Activated T-helper 17 cell treated with anti-CD3 and anti-CD28 coated beads, Interleukin-2, amount 50 U/mL, for 72 hours (primary cell): ENCODE measurements around the gene NANOS1. TPM values are rescaled to one million over a fixed set of nuclear protein-coding genes. Genes with fewer than 3 reads are reported as not detected.

ENCODE experiments used
- ATAC-seq: fragments of 150-1000 bp; cut with Tn5 transposase; replicated peaks from 2 replicates; pipeline ENCODE4 v1.10.0; 2021; ENCODE audit warnings: mild to moderate bottlenecking, moderate library complexity
- H3K27ac Mint-ChIP-seq: one replicate; pipeline ENCODE4 v1.8.0; 2022; ENCODE audit warnings: mixed read lengths
- H3K27me3 Mint-ChIP-seq: one replicate; pipeline ENCODE4 v1.8.0; 2022; ENCODE audit warnings: mixed read lengths
- H3K36me3 Mint-ChIP-seq: one replicate; pipeline ENCODE4 v1.8.0; 2022; ENCODE audit warnings: low read depth, mild to moderate bottlenecking, mixed read lengths
- H3K4me1 Mint-ChIP-seq: one replicate; pipeline ENCODE4 v1.8.0; 2022; ENCODE audit warnings: mixed read lengths
- H3K4me3 Mint-ChIP-seq: one replicate; pipeline ENCODE4 v1.8.0; 2022; ENCODE audit warnings: mild to moderate bottlenecking, mixed read lengths
- H3K9me3 Mint-ChIP-seq: one replicate; pipeline ENCODE4 v1.8.0; 2022; ENCODE audit warnings: mixed read lengths
- total RNA-seq, 2 donors: library from RNA; stranded (reverse); gene quantifications; one replicate each; pipeline ENCODE4 v1.2.3, GENCODE V29; 2022

Gene NANOS1
- under 1 TPM; 0.11 to 0.30 TPM for total RNA-seq

- no peak within 1 kb of the TSS for H3K27ac Mint-ChIP-seq
- no peaks in the 10 kb centered on the region for H3K9me3 Mint-ChIP-seq
Measured at GRCh38 chr10:119029613-119030420, at the start of gene NANOS1. Gene NANOS1, plus strand, starts transcription at chr10:119029714. Its CDS starts 88 bp downstream, at chr10:119029802.

DNA sequence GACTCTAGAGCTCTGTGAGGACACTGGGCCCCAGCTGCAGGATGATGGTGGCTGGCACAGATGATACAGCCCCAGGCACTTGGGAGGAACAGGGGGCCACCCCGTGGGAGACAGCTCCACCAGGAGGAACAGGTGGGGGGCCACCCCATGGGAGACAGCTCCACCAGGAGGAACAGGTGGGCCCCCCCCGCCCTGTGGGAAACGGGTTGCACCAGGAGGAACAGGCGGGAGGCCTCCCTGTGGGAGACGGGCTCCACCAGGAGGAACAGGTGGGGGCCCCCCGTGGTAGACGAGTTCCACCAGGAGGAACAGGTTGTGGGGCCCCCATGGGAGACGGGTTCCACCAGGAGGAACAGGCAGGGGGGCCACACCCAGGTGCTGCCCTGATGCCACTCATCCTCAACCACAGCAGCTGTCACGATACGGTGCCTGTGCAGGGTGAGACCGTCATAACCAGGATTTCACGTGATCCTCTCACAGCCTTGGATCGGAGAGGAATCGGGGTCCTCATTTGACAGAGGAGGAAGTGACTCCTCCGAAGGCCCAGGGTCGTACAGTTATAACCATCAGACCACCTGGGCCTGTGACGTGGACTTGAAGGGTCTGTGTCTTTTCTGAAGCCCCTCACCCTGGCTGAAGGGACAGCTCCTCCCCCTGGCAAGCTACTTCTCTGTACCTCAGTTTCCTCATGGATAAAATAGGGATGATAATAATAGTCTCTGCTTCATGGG lies 49.2 kb upstream of the NANOS1 start:
- no peak for ATAC-seq
- no peaks in the 10 kb centered on the region for H3K36me3 Mint-ChIP-seq
- no peak overlapping the region for H3K27ac Mint-ChIP-seq
- no peaks in the 10 kb centered on the region for H3K4me1 Mint-ChIP-seq
- H3K4me3 Mint-ChIP-seq = no peak overlapping the region
- H3K9me3 Mint-ChIP-seq = peaks cover 10% of the 10 kb centered on the region
- peaks cover 8% of the 10 kb centered on the region for H3K27me3 Mint-ChIP-seq

More at GRCh38 chr10:119029613-119030420, at the start of gene NANOS1:
- peak; percentile 25 for ATAC-seq
- peak within 1 kb of the TSS; percentile 60 for H3K4me3 Mint-ChIP-seq
- H3K27me3 Mint-ChIP-seq = no peaks in the 10 kb centered on the region
- H3K36me3 Mint-ChIP-seq = peaks cover 30% of the 10 kb centered on the region
- peaks cover 13% of the 10 kb centered on the region for H3K4me1 Mint-ChIP-seq

DNA sequence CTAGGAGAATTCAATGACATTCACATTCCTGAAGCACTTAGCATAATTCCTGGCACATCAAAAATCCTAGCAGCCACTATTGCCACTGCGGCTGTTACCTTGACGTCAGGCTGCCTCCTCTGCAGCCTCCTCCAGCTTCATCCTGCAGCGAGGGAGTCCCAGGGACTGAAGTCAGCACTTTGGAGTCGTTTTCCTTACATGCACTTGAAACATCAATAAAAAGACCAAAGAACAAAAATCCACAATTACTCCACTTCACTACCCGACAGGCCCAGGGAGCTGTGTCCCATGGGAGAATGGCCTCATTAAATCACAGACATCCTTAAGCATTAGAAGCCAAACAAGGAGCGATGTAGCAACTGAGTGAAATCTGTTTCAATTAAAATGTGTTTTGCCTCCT lies 48.6 kb upstream of the NANOS1 start:
- no peak overlapping the region for H3K4me3 Mint-ChIP-seq
- peaks cover 8% of the 10 kb centered on the region for H3K27me3 Mint-ChIP-seq
- no peaks in the 10 kb centered on the region for H3K36me3 Mint-ChIP-seq
- H3K4me1 Mint-ChIP-seq = no peaks in the 10 kb centered on the region
- peaks cover 10% of the 10 kb centered on the region for H3K9me3 Mint-ChIP-seq
- ATAC-seq = no peak
- no peak overlapping the region for H3K27ac Mint-ChIP-seq

- Mint-ChIP-seq H3K27ac (no peak overlapping the region), H3K27me3 (peaks cover 8% of the 10 kb centered on the region), H3K36me3 (no peaks in the 10 kb centered on the region), H3K9me3 (peaks cover 10% of the 10 kb centered on the region), H3K4me3 (no peak overlapping the region), H3K4me1 (peaks cover 1% of the 10 kb centered on the region)
- ATAC-seq = no peak
Measured at GRCh38 chr10:118981946-118982345, 47.6 kb upstream of the NANOS1 start.

DNA sequence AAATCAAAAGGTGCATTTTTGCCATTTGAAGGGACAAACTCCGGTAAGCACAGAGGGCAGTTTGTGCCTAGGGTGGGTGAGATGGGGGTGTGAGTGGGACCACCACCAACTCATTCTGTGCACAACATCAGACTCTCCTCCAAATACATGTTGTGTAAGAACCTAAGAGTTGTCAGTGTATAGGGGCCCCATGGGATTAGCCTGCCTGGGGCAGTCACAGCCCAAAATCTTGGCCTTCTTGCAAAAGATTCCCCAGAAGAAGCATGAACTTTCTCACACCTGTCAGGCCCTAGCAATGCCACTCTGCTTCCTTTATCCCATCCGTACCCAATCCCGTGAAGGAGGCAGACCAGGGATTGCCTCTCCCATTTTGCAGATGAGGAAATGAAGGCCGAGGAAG lies 47.1 kb upstream of the NANOS1 start:
- H3K4me3 Mint-ChIP-seq = no peak overlapping the region
- H3K9me3 Mint-ChIP-seq = peaks cover 10% of the 10 kb centered on the region
- H3K27me3 Mint-ChIP-seq = peaks cover 8% of the 10 kb centered on the region
- H3K27ac Mint-ChIP-seq = no peak overlapping the region
- H3K4me1 Mint-ChIP-seq = peaks cover 5% of the 10 kb centered on the region
- H3K36me3 Mint-ChIP-seq = no peaks in the 10 kb centered on the region
- no peak for ATAC-seq

GRCh38 chr10:118983263-118983662 lies 46.3 kb upstream of the NANOS1 start:
- H3K27me3 Mint-ChIP-seq = peaks cover 8% of the 10 kb centered on the region
- H3K4me1 Mint-ChIP-seq = peaks cover 9% of the 10 kb centered on the region
- H3K36me3 Mint-ChIP-seq = no peaks in the 10 kb centered on the region
- peaks cover 10% of the 10 kb centered on the region for H3K9me3 Mint-ChIP-seq
- no peak overlapping the region for H3K27ac Mint-ChIP-seq
- no peak overlapping the region for H3K4me3 Mint-ChIP-seq
- ATAC-seq = no peak

- ATAC-seq = no peak
- no peak overlapping the region for H3K27ac Mint-ChIP-seq
- peaks cover 3% of the 10 kb centered on the region for H3K27me3 Mint-ChIP-seq
- H3K9me3 Mint-ChIP-seq = peaks cover 10% of the 10 kb centered on the region
- H3K36me3 Mint-ChIP-seq = no peaks in the 10 kb centered on the region
- no peak overlapping the region for H3K4me3 Mint-ChIP-seq
- peaks cover 9% of the 10 kb centered on the region for H3K4me1 Mint-ChIP-seq
Measured at GRCh38 chr10:118985576-118985975, 43.9 kb upstream of the NANOS1 start.

GRCh38 chr10:118986815-118987790 lies 42.4 kb upstream of the NANOS1 start:
- H3K36me3 Mint-ChIP-seq = no peaks in the 10 kb centered on the region
- peaks cover 3% of the 10 kb centered on the region for H3K27me3 Mint-ChIP-seq
- H3K9me3 Mint-ChIP-seq = peaks cover 10% of the 10 kb centered on the region
- no peak overlapping the region for H3K4me3 Mint-ChIP-seq
- peaks cover 9% of the 10 kb centered on the region for H3K4me1 Mint-ChIP-seq
- peak; percentile 59 for ATAC-seq
- no peak overlapping the region for H3K27ac Mint-ChIP-seq

GRCh38 chr10:118990326-118990725 lies 39.2 kb upstream of the NANOS1 start:
- Mint-ChIP-seq H3K4me3 (no peak overlapping the region), H3K9me3 (no peaks in the 10 kb centered on the region), H3K36me3 (no peaks in the 10 kb centered on the region), H3K27me3 (peaks cover 7% of the 10 kb centered on the region), H3K27ac (no peak overlapping the region), H3K4me1 (peaks cover 9% of the 10 kb centered on the region)
- no peak for ATAC-seq

DNA sequence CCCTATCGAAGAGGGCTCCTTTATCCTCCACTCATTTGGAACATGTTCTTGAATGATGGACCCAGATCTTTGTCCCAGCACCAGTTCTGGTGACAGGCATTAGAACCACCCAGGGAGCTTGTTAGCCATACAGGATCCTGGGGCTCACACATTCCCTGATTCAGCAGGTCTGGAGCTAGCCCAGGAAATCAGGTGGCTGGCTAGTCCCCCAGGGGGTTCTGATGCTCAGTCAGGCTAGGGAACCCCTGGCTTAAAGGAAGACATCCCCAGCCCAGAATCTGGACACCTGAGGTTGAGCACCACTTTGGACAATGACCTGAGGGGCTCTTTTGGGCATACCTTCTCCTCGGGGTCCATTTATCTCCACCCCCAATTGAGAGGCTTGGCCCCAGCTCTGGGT lies 37.0 kb upstream of the NANOS1 start:
- peaks cover 2% of the 10 kb centered on the region for H3K4me1 Mint-ChIP-seq
- H3K9me3 Mint-ChIP-seq = no peaks in the 10 kb centered on the region
- no peak overlapping the region for H3K4me3 Mint-ChIP-seq
- H3K27me3 Mint-ChIP-seq = peaks cover 7% of the 10 kb centered on the region
- no peaks in the 10 kb centered on the region for H3K36me3 Mint-ChIP-seq
- no peak for ATAC-seq
- no peak overlapping the region for H3K27ac Mint-ChIP-seq

DNA sequence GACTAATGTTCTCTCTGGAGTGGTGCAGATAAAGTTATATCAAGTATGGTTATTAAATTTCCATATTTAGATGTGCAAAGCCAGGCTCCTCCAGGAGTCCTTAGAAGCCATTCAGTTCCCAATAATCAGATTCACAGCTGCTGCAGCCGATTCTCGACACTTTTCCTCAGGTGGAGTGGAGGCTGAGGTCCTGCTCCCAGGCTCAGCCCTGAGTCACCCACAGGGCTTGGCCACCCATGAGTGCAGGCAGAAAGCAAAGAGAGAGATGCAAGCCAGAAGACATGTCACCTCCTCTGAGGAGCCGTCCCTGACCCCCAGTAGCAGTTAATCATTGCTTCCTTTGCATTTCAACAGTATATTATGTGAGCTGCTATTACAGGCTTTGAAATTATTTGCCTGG lies 36.3 kb upstream of the NANOS1 start:
- ATAC-seq = no peak
- peaks cover 7% of the 10 kb centered on the region for H3K27me3 Mint-ChIP-seq
- no peaks in the 10 kb centered on the region for H3K9me3 Mint-ChIP-seq

GRCh38 chr10:118994321-118994720 lies 35.2 kb upstream of the NANOS1 start:
- H3K27me3 Mint-ChIP-seq = peaks cover 7% of the 10 kb centered on the region
- H3K4me3 Mint-ChIP-seq = no peak overlapping the region
- H3K27ac Mint-ChIP-seq = no peak overlapping the region
- H3K36me3 Mint-ChIP-seq = no peaks in the 10 kb centered on the region
- ATAC-seq = no peak
- H3K4me1 Mint-ChIP-seq = no peaks in the 10 kb centered on the region
- H3K9me3 Mint-ChIP-seq = no peaks in the 10 kb centered on the region

More for the DNA sequence above, 36.3 kb upstream of the NANOS1 start:
- H3K36me3 Mint-ChIP-seq = no peaks in the 10 kb centered on the region
- no peaks in the 10 kb centered on the region for H3K4me1 Mint-ChIP-seq
- H3K27ac Mint-ChIP-seq = no peak overlapping the region
- H3K4me3 Mint-ChIP-seq = no peak overlapping the region

GRCh38 chr10:118995739-118996138 lies 33.8 kb upstream of the NANOS1 start:
- H3K4me1 Mint-ChIP-seq = no peaks in the 10 kb centered on the region
- no peaks in the 10 kb centered on the region for H3K9me3 Mint-ChIP-seq
- H3K36me3 Mint-ChIP-seq = no peaks in the 10 kb centered on the region
- H3K4me3 Mint-ChIP-seq = no peak overlapping the region
- peaks cover 7% of the 10 kb centered on the region for H3K27me3 Mint-ChIP-seq
- no peak for ATAC-seq
- no peak overlapping the region for H3K27ac Mint-ChIP-seq

GRCh38 chr10:118997379-118997778 lies 32.1 kb upstream of the NANOS1 start:
- peaks cover 7% of the 10 kb centered on the region for H3K27me3 Mint-ChIP-seq
- ATAC-seq = no peak
- H3K4me1 Mint-ChIP-seq = no peaks in the 10 kb centered on the region
- H3K36me3 Mint-ChIP-seq = no peaks in the 10 kb centered on the region
- H3K4me3 Mint-ChIP-seq = no peak overlapping the region
- H3K27ac Mint-ChIP-seq = no peak overlapping the region
- no peaks in the 10 kb centered on the region for H3K9me3 Mint-ChIP-seq
